ENCODE measurements around the gene BEX4.
"Not testable (repeated sequence)": the region's sequence is repeated elsewhere in the genome, so short reads cannot be mapped to it uniquely, and the experiment has no call there.

BEX4 gene

DNA sequence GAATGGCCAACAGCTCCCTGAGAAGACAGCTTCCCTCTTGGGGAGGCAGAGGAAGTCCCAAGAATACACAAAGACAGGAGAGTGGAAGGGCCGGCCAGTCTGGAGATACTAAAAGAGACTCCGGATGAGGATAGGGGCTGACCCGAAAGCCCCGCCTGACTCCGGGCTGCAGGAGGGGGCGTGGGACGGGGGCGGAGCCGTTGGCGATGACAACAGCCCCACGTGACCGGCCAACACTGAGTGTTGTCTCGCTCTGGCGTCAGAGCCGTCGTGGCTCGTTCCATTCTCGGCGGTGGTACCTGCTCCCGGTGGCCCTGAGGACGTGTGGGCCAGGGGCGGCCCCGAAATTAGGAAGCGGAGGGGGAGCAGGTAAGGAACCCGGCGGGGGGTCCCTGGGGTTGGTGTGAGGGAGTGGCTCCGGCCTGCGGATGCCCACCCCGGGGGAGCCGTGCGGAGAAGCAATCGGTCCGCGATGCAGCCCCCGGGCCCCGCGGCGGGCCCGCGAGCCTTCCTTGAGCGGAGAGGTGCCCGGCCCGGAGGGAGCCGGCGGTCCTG lies at the start of gene BEX4:
Gene BEX4, plus strand, starts transcription at position 239 of the 555 bp plus-strand sequence. CDS start 1,046 bp downstream, outside the sequence.
- peak; percentile 77 for DNase-seq

DNA sequence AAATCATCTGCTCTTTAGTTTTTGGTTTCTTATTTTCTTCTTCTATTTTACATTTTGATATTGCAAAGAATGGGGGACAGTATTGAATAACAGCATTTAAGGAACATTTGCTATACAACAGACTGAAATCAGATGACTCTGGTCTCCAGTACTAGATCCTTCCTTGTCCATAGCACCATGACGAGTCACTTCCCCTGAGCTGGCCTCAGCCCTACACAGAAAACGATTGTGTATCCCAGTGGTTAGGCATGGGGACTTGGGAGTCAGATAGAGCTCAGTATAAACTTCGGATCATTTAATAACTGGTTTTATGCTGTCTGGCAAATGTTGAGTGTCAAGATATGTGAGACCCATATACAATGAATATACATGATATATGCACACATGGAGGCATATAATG lies 44.7 kb upstream of the BEX4 start:
- DNase-seq = no peak

DNA sequence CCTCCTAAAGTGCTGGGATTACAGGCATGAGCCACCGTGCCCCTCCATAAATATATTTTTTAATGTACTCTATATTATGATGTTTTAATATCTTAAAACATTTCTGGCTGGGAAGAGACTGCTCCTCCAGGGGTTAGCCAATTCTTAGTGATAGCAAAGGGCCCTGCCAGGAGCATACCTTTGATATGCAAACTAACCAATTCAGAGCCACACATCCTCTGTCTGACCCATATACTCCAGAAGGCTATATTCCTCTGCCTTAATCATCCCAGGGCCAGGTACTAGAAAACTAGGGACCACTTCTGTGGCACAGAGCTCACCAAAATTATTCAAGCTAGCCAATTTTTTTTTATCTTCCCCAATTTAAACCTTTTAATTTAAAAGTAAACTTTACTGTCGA lies 43.6 kb upstream of the BEX4 start:
- DNase-seq = no peak

DNA sequence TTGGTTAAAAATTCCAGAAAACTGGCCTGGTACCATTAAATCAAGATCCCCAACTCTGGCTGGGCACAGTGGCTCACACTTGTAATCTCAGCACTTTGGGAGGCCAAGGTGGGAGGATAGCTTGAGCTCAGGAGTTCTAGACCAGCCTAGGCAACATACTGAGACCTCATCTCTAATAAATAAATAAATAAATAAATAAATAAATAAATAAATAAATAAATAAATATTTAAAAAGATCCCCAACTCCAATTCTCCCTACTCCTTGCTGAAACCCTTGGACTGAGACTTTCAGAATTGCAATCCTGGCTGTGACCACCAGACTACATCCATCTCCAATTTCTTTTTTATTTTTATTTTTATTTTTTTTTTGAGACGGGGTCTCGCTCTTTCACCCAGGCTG lies 39.7 kb upstream of the BEX4 start:
- DNase-seq = not testable (repeated sequence)

GRCh38 chrX:103175944-103176753 lies 38.8 kb upstream of the BEX4 start:
- DNase-seq = peak; percentile 31

GRCh38 chrX:103177556-103177955 lies 37.4 kb upstream of the BEX4 start:
- DNase-seq = no peak

DNA sequence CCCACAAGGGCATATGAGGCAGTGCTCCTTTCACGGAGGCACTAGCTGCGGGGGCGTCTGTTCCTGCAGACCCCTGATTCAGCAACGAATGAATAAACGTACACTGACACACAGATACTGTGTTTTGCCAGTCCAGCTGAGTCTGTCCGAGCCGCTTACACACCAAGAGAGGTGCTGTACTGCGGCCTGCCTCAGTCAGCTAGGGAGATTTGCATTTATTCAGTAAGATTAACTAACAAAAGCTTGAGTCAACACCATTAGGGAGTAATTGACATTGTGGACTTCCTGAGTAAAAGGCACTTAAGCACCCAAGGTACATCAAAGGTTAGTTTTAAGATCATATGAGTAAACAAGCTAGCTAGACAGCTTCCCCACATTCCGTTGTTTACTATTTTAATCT lies 31.0 kb upstream of the BEX4 start:
- DNase-seq = no peak

GRCh38 chrX:103187953-103188475 lies 26.9 kb upstream of the BEX4 start:
- DNase-seq = no peak

DNA sequence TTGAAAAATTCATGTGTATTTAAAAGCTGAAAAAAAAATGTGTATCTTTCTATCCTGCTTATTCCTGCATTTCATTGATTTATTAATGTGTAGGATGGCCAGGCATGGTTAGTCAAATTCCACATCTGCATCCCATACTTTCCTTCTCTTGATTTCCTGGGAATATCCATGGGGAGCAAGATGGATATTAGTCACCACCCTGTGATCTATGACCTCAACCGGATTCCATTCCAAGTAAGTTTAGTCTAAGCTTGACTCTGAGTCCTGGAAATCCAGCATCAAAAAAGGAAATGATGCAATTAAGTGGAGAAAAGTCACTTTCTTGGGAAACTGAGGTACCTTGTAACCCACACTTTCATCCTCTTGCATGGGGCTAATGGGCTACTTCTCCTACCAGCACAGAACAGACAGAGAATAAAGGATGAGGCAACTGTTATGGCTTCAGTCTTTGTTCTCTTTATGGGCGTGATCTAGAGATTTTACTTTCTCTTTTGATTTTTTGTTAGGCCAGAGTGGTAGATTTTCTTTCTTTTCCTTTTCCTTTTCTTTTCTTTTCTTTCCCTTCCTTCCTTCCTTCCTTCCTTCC lies 17.1 kb upstream of the BEX4 start:
- DNase-seq = peak; percentile 24

DNA sequence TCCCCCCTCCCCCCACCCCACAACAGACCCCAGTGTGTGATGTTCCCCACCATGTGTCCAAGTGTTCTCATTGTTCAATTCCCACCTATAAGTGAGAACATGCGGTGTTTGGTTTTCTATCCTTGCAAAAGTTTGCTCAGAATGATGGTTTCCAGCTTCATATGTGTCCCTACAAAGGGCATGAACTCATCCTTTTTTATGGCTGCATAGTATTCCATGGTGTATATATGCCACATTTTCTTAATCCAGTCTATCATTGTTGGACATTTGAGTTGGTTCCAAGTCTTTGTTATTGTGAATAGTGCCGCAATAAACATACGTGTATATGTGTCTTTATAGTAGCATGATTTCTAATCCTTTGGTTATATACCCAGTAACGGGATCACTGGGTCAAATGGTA lies 16.2 kb upstream of the BEX4 start:
- not testable (repeated sequence) for DNase-seq

- no peak for DNase-seq
Observed at GRCh38 chrX:103201041-103201440, 13.9 kb upstream of the BEX4 start.

GRCh38 chrX:103210056-103210455 lies 4.9 kb upstream of the BEX4 start:
- DNase-seq = no peak

GRCh38 chrX:103211012-103211715 lies 3.7 kb upstream of the BEX4 start:
- DNase-seq = peak; percentile 48

- no peak for DNase-seq
Observed at GRCh38 chrX:103212749-103213457, 2.0 kb upstream of the BEX4 start.

GRCh38 chrX:103215425-103215991 lies 600 bp downstream of the BEX4 start:
- no peak for DNase-seq

GRCh38 chrX:103220511-103221323 lies 5.8 kb downstream of the BEX4 start:
- DNase-seq = no peak

GRCh38 chrX:103225918-103226317 lies 11.0 kb downstream of the BEX4 start:
- DNase-seq = not testable (repeated sequence)

- no peak for DNase-seq
Observed at GRCh38 chrX:103233263-103233662, 18.4 kb downstream of the BEX4 start.

GRCh38 chrX:103234869-103235268 lies 20.0 kb downstream of the BEX4 start:
- DNase-seq = no peak

DNA sequence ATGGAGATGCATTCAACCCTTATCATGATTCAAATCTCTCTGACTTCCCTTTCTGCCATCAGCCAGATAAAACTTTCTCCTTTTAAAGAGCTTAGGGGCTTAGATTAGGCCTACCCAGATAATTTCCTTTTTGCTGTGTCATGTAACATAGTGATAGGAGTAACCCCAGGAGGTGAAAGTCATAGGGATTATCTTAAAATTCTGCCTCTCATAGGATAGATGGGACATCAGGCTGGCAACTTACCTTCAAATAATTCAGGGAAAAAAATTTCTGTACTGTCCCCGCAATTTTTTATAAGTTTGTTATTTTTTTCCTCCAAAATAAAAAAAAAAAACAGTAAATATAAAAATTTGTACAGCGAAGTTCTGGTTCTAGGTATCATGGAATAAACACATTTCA lies 20.7 kb downstream of the BEX4 start:
- DNase-seq = not testable (repeated sequence)

DNA sequence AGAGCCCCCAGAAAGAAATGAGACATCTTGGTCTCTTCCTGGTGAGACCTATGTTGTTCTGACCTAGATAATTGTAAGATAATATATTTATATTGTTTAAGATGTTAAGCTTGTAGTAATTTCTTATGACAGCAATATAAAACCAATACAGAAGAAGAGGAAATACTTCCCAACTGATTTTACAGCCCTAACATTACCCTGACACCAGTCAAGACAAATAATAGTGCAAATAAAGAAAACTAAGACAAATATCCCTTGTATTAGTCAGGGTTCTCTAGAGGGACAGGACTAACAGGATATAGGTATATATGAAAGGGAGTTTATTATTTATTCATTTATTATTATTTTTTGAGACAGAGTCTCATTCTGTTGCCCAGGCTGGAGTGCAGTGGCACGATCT lies 21.4 kb downstream of the BEX4 start:
- no peak for DNase-seq
